HG02885 (cell line): Measurements from ENCODE around the gene SBK3.
"Not testable (repeated sequence)": the region's sequence is repeated elsewhere in the genome, so short reads cannot be mapped to it uniquely, and the experiment has no call there.

Experiments used
- ATAC-seq: cut with Tn5 transposase; IDR thresholded peaks from one replicate; pipeline ENCODE4 v1.9.1; 2021; ENCODE audit warnings: mild to moderate bottlenecking; ENCODE audit not compliant: unreplicated experiment, poor library complexity

The SBK3 gene

GRCh38 chr19:55578031-55578760 lies 32.9 kb upstream of the SBK3 start:
- no peak for ATAC-seq

GRCh38 chr19:55576746-55577145 lies 31.4 kb upstream of the SBK3 start:
- no peak for ATAC-seq

GRCh38 chr19:55573929-55574328 lies 28.6 kb upstream of the SBK3 start:
- not testable (repeated sequence) for ATAC-seq

- ATAC-seq, result not testable (repeated sequence)
Observed at GRCh38 chr19:55569477-55569876, 24.1 kb upstream of the SBK3 start.

- ATAC-seq, result no peak
Observed at GRCh38 chr19:55567708-55568328, 22.5 kb upstream of the SBK3 start.

GRCh38 chr19:55566823-55567222 lies 21.5 kb upstream of the SBK3 start:
- no peak for ATAC-seq

- no peak for ATAC-seq
Observed at GRCh38 chr19:55563261-55563690, 17.9 kb upstream of the SBK3 start.

- ATAC-seq, result no peak
Observed at GRCh38 chr19:55559684-55560083, 14.3 kb upstream of the SBK3 start.

- ATAC-seq, result no peak
Observed at GRCh38 chr19:55554741-55555152, 9.4 kb upstream of the SBK3 start.

- ATAC-seq, result no peak
Observed at GRCh38 chr19:55554302-55554701, 9.0 kb upstream of the SBK3 start.

GRCh38 chr19:55553217-55554182 lies 8.2 kb upstream of the SBK3 start:
- no peak for ATAC-seq

GRCh38 chr19:55552620-55553019 lies 7.3 kb upstream of the SBK3 start:
- no peak for ATAC-seq

GRCh38 chr19:55552206-55552605 lies 6.9 kb upstream of the SBK3 start:
- ATAC-seq, result no peak

- ATAC-seq, result no peak
Observed at GRCh38 chr19:55550321-55550650, 4.9 kb upstream of the SBK3 start.

GRCh38 chr19:55549500-55550320 lies 4.4 kb upstream of the SBK3 start:
- ATAC-seq, result no peak

GRCh38 chr19:55546822-55547614 lies 1.7 kb upstream of the SBK3 start:
- ATAC-seq, result no peak

GRCh38 chr19:55546011-55546410 lies 668 bp upstream of the SBK3 start:
- no peak for ATAC-seq

- no peak for ATAC-seq
Observed at GRCh38 chr19:55544776-55545439, 435 bp downstream of the SBK3 start.

GRCh38 chr19:55544014-55544413 lies 1.3 kb downstream of the SBK3 start:
- ATAC-seq, result no peak
